ENCODE results near the gene RNF152. TPM values are rescaled to one million over a fixed set of nuclear protein-coding genes. Genes with fewer than 3 reads are reported as not detected.

The RNF152 gene
- total RNA-seq, 1 experiment from 2014 or later, result 2.4 TPM

DNA sequence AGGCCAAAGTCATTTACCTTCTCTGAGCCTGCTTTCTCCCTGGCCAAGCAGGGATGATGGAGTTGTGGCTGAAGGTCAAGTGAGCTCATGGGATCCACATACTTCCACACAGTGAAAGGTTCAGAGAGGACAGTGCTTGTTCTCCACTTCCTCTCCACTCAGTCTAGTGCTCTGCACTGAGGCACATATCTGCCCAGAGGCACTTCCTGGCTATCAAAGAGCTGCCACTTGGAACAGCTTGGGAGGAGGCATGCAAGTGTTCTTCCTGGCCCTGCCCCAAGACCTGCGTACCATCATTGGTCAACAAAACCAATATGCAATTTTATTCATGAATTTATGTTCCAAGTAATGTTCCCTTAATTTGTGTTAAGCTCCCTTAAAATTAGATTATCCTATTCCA, 71.9 kb downstream of the RNF152 start:
- POLR2A ChIA-PET, result no interaction called here
- Mint-ChIP-seq H3K27ac (ENCODE audit: unreplicated experiment) (no peak overlapping the region), H3K27me3 (ENCODE audit: insufficient read depth, unreplicated experiment) (no peaks in the 10 kb centered on the region), H3K36me3 (ENCODE audit: insufficient read depth, unreplicated experiment) (no peaks in the 10 kb centered on the region), H3K9me3 (ENCODE audit: unreplicated experiment) (peaks cover 9% of the 10 kb centered on the region), H3K4me3 (ENCODE audit: unreplicated experiment) (no peak overlapping the region), H3K4me1 (ENCODE audit: low read depth, unreplicated experiment) (no peaks in the 10 kb centered on the region)
- intact Hi-C loops (cut with micrococcal nuclease; ENCODE audit: unreplicated experiment), result no loop called here
- CTCF ChIA-PET, result no interaction called here
- H3K9me3 ChIP-seq, result no peaks in the 10 kb centered on the region
- no peak overlapping the region for H3K4me3 ChIP-seq (ENCODE audit: low read depth, low read length)
- H3K4me1 ChIP-seq, result no peaks in the 10 kb centered on the region
- H3K27me3 ChIP-seq (replicated peaks; ENCODE audit: control insufficient read depth, insufficient read depth, low read length), result no peaks in the 10 kb centered on the region
- no peaks in the 10 kb centered on the region for H3K36me3 ChIP-seq (ENCODE audit: control insufficient read depth, insufficient read depth, low read length)
- no peak for TF ChIP-seq CTCF (IDR thresholded peaks at IDR 0.05; ENCODE audit: insufficient read depth in 1 of 2, low read depth in 1 of 2, low read length in 1 of 2, severe bottlenecking in 1 of 2, unreplicated experiment in 1 of 2)
- DNase-seq, result no peak
- no TSS peak for BruUV-seq (replicated peaks)

GRCh38 chr18:61817086-61817485, 75.7 kb downstream of the RNF152 start:
- Histone ChIP-seq H3K9me3 (no peaks in the 10 kb centered on the region), H3K4me1 (no peaks in the 10 kb centered on the region), H3K27me3 (replicated peaks; ENCODE audit: control insufficient read depth, insufficient read depth, low read length) (no peaks in the 10 kb centered on the region), H3K4me3 (ENCODE audit: low read depth, low read length) (no peak overlapping the region), H3K36me3 (ENCODE audit: control insufficient read depth, insufficient read depth, low read length) (no peaks in the 10 kb centered on the region)
- no peak overlapping the region for H3K4me3 Mint-ChIP-seq (ENCODE audit: unreplicated experiment)
- intact Hi-C loops (cut with micrococcal nuclease; ENCODE audit: unreplicated experiment), result no loop called here
- no peak for TF ChIP-seq CTCF (IDR thresholded peaks at IDR 0.05; ENCODE audit: insufficient read depth in 1 of 2, low read depth in 1 of 2, low read length in 1 of 2, severe bottlenecking in 1 of 2, unreplicated experiment in 1 of 2)
- BruUV-seq (replicated peaks), result no TSS peak
- ChIA-PET CTCF (no interaction called here), POLR2A (no interaction called here)
- no peak overlapping the region for H3K27ac Mint-ChIP-seq (ENCODE audit: unreplicated experiment)
- H3K36me3 Mint-ChIP-seq (ENCODE audit: insufficient read depth, unreplicated experiment), result no peaks in the 10 kb centered on the region
- no peaks in the 10 kb centered on the region for H3K27me3 Mint-ChIP-seq (ENCODE audit: insufficient read depth, unreplicated experiment)
- no peaks in the 10 kb centered on the region for H3K4me1 Mint-ChIP-seq (ENCODE audit: low read depth, unreplicated experiment)
- H3K9me3 Mint-ChIP-seq (ENCODE audit: unreplicated experiment), result peaks cover 9% of the 10 kb centered on the region
- no peak for DNase-seq

DNA sequence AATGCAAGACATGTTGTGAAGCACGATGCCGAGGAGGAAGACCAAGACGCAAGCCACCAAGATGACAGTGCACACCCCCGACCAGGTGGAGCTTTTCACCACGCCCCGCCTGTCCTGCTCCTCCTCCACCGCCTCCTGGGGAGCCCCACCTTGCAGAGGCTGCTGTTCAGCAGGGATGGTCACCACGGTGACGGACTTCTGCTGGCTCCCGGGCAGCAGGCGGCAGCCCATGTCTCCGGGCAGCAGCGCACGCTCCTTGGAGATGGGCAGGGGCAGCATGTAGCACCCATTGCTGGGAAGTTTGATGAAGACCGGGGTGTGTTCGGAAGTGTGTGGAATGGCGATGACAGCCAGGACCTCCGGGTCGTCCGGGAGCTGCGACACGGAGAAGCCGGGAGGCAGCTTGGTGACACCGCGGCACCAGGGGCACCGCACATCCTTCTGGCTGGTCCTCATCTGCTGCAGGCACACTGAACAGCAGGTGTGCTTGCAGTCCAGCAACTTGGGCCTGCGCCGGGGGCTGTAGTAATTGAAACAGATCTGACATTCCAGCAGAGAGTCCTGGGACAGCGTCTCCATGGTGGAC, 76.8 kb downstream of the RNF152 start:
- Mint-ChIP-seq H3K36me3 (ENCODE audit: insufficient read depth, unreplicated experiment) (no peaks in the 10 kb centered on the region), H3K4me1 (ENCODE audit: low read depth, unreplicated experiment) (no peaks in the 10 kb centered on the region), H3K9me3 (ENCODE audit: unreplicated experiment) (peaks cover 9% of the 10 kb centered on the region), H3K4me3 (ENCODE audit: unreplicated experiment) (no peak overlapping the region), H3K27me3 (ENCODE audit: insufficient read depth, unreplicated experiment) (no peaks in the 10 kb centered on the region), H3K27ac (ENCODE audit: unreplicated experiment) (no peak overlapping the region)
- no TSS peak for BruUV-seq (replicated peaks)
- POLR2A ChIA-PET, result no interaction called here
- Histone ChIP-seq H3K9me3 (no peaks in the 10 kb centered on the region), H3K36me3 (ENCODE audit: control insufficient read depth, insufficient read depth, low read length) (no peaks in the 10 kb centered on the region), H3K4me3 (ENCODE audit: low read depth, low read length) (no peak overlapping the region), H3K4me1 (no peaks in the 10 kb centered on the region), H3K27me3 (replicated peaks; ENCODE audit: control insufficient read depth, insufficient read depth, low read length) (no peaks in the 10 kb centered on the region)
- intact Hi-C loops (cut with micrococcal nuclease; ENCODE audit: unreplicated experiment), result no loop called here
- CTCF ChIA-PET, result no interaction called here
- no peak for DNase-seq
- TF ChIP-seq CTCF (IDR thresholded peaks at IDR 0.05; ENCODE audit: insufficient read depth in 1 of 2, low read depth in 1 of 2, low read length in 1 of 2, severe bottlenecking in 1 of 2, unreplicated experiment in 1 of 2), result no peak
